Activated T-cell treated with anti-CD3 and anti-CD28 coated beads for 48 hours (primary cell): ENCODE results near the gene ASAP2.
A peak's percentile ranks its signal among the peaks of the same experiment; 100 is the strongest.

Source experiments
- DNase-seq: peaks from one replicate; pipeline ENCODE4 v3.0.0-alpha.2; 2020; ENCODE audit warnings: low read depth

Gene ASAP2

GRCh38 chr2:9327873-9328352, 121.3 kb downstream of the ASAP2 start:
- DNase-seq: no peak

DNA sequence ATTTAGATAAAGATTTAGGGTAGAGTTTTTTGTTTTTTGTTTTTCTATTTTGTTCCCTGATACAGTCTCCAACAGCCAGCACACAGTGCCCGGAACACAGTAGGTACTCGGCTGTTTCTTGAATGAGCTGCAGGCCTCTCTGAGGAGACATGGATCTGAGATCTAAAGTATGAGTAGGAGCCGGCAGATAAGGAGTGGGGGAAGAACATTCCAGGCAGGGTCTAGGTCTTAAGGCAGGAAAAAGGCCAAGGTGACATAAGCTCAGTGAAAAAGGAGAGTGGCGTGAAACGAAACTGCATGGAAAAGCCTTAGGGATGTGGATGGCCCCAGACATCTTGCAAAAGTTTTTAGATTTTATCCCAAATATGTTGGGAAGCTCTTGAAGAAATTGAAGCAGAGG, 122.3 kb downstream of the ASAP2 start:
- DNase-seq: no peak

- no peak for DNase-seq
Observed at GRCh38 chr2:9329497-9329896, 122.9 kb downstream of the ASAP2 start.

DNA sequence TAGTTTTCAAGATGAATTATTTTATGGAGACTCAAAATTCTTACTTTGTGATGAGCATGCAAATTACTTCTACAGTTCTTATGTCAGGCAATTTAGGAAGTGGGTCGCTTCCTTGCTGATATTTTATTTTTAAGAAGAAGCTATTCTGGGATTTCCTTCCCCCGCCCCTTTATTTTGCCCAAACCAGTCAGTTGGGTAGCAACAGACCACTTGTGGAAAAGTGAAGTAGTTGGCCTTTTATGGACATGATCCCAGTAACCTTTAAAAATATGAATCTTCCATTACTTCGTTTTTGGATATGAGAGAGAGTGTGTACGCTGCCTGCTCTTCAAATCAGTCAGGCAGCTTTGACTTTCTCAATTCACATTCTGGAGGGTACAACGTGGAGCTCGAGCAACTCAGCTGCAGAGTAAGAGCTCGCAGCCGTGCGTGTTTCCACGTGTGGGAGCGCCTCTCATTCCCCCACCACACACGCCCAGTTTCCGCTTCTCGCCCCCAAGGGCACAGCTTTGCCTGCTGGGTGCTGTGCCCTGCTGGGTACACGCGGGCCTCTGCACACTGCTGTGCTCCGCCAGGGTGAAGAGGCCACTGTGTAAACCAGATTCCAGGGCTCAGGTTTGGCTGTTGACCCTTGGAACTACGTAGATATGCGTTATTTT, 124.1 kb downstream of the ASAP2 start:
- DNase-seq: no peak

DNA sequence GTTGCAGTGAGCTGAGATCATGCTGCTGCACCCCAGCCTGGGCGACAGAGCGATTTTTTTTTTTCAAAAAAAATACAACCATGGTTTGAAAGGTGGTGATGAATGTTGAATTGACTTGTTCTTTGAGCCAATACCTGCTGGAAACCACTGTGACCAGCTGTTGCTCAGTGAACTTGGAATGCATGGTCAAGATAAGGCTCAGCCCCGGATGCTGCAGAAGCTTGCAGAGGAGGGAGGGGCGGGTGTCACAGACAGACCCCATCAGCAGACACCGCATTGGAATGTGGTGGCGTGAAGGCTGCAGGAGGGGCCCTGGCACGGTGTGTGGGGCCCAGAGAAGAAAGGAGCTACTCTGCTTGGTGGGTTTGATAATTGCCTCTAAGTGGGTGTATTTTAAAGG, 125.1 kb downstream of the ASAP2 start:
- DNase-seq: no peak

DNA sequence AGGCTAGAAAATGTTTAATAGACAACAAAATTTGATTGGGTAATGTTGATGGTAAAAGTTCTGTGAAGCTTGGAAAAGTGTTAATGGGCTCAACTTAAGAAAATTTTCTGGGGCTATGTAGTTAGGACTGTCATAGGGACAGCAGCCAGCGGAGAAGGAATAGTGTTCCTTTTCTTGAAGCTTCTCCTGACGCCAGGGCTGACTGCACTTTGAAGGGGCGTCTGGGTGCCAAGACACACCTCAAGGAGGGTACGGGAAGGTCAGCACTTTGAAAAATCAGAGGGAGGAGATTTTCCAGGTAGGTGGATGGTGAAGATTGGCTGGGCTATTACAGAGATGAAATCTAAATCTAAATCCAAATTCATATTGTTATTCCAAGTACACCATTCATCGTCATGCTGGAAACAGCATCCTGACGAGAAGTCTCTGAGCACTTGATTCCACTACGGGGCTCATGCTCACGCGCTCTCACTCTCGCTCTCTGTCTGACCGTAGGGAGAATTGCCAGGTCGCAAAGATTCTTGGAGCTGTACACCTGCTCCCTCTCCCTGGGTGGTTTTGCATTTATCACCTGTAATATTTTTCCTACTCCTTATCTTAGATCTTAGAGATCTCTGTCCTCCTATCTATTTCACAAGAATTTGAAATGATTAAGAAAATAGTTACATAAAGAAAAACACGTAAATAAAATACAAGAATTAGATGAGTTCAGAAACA, 125.7 kb downstream of the ASAP2 start:
- no peak for DNase-seq

DNA sequence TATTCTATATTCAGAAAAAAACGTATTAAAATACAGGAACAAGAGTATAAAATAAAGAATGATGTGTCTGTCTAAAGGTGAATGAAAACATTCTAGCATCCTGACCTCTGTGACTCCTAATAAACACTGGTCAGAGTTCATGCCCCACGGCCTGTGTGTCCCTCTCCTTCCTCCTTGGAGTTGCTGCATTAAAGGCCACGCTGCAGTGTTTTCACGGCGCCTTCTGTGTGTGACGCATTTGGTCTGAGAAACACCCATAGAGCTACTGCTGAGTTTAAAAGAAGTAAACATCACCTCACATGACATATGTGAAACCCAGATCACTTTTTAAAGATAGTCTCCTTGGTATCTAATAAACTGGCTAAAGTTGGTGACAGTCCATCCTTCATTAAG, 126.2 kb downstream of the ASAP2 start:
- DNase-seq: no peak

DNA sequence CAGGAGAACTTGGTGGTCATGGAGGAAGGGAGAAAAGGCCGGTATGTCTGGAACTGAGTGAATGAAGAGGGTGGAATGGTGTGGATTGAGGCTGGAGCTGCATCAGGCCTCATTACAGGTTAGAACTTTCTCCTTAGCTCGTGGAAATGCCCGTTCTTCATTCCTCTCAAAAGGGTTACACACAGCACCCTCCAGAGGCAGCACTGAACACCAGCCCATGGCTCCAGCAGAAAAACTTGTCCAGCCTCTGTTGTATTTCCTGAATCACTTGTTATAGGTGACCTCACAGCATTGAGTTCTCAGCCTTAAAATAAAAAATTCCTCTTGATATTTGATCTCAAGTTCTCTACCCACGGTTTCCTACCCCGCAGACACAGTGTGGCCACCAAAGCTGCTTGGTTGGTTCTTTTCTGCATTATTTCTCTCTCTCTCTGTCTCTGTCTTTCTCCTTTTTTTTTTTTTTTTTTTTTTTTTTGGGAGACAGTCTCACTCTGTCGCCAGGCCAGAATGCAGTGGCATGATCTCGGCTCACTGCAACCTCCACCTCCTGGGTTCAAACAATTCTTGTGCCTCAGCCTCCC, 127.1 kb downstream of the ASAP2 start:
- DNase-seq: no peak

DNA sequence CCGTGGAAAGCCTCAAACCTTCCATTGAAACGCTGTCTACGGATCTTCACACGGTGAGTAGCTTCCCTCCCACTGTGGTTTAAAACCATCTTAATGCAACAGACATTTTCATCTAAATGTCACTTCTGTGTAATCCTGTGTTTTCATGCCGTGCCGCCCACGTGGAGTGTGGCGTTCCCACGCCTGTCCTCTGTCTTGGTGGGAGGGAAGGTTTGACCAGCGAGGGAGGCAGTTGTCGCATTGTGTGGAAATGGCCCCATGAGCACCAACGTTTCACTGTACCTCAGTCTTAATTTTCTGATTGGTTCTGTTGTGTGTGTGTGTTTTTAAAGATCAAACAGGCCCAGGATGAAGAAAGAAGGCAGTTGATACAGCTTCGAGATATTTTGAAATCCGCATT, 128.1 kb downstream of the ASAP2 start:
- no peak for DNase-seq

- no peak for DNase-seq
Observed at GRCh38 chr2:9335322-9335832, 128.8 kb downstream of the ASAP2 start.

DNA sequence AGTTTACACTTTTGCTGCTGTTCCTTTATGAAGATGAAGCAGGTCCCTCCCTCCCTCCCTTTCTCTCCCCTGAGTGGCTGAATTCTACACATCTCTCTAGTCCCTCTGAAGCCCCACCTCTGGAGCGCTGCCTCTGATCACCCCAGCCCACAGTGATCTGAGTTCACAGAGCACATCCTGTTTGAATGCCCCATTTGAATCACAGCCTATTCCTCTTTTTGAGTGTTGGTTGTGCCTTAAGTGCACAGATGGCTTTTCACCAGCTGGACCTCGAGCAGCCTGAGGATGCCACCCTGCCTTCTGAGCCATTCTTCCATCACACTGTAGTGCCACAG, 129.6 kb downstream of the ASAP2 start:
- DNase-seq: peak; percentile 9

DNA sequence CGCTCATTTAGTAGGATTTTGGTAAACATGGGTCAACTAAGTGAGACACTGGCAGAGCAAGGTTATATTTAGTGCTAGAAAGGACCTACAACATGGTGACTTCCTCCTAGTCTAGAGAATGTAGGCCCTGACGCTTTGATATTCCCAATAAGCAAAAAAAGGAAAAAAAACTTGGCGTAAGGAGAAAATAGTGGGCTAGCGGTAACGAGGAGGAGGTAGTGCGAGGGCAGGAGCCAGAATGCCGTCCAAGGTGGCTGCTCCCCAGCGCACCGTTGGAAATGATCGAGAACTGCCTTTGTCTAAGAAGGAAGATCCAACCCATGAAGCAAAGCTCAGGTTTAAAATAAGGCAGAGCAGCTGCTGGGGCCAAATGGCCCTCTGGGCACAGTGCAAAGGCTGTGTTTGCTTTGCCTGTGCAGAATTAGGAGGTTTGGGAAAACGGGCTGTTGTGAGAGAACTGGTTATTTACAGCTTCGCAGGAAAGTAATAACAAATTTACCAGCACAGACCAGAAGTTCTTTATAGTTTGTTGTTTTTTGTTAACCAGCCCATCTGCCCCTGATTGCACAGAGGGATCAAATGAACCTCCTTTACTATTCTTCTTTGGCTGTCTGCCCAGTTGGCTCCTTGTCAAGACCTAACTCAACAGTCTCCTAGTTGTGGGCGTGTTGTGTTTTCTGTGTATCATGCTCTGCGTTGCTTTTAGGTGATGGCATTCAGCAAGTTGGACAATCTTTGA, 130.1 kb downstream of the ASAP2 start:
- no peak for DNase-seq

- DNase-seq: no peak
Observed at GRCh38 chr2:9337901-9338300, 131.3 kb downstream of the ASAP2 start.

DNA sequence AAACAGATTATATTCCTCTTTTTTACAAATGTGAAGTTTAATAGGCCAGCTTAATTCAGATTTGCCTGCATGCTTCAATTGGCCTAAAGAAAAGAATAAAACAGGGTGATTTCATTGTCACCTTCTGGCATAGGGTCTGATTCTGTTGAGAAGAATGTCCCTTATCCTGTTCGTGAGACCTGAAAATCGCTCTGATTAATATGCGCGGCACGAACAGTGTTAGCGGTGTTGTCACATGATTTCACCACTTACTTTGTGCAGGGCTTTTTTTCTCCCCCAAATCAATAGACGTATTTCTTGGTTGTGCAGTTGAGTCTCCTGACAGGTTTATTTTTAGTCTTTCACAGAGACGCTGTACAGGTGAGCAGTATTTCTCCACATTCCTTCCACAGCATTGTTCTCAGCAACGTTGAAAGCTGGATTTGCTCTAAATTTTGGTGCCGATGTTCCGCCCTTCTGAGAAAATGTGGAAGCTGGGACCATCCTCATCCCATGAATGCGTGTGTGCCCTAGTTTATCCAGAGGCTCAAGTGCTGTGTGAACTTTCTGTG, 134.8 kb downstream of the ASAP2 start:
- DNase-seq: no peak

DNA sequence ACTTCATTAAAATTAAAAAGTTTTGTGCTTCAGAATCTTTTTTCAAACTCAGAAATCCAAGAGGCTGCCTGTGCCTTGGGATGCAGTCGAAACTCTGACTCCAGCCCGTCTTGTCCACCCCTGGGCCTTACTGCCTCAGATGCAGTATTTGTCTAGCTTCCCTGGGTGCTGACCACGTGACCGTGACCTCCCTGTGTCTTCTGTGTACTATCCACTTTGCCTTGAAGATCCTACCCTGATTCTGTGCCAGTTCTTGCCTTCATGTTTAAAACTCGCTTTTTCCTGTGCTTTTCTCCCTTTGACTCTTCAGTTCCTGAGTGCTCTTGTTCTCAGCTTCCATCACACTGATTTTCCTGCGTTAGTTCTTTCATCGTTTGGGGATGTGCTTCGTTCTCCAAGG, 136.0 kb downstream of the ASAP2 start:
- DNase-seq: no peak

DNA sequence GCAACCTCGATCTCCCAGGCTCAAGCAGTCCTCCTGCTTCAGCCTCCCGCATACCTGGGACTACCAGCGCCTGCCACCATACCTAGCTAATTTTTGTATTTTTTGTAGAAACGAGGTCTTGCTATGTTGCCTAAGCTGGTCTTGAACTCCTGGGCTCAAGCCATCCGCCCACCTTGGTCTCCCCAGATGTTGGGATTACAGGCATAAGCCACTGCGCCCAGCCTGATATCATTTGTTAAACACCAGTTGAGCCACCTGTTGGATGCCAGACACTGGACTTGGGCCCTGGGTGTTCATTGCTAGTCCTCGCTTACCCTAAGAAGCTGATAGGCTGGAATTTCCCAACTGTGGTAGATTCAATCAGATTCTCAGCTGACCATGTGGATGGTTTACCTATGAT, 136.9 kb downstream of the ASAP2 start:
- DNase-seq: no peak

- no peak for DNase-seq
Observed at GRCh38 chr2:9344434-9344833, 137.8 kb downstream of the ASAP2 start.

- DNase-seq: no peak
Observed at GRCh38 chr2:9345343-9345742, 138.7 kb downstream of the ASAP2 start.

- no peak for DNase-seq
Observed at GRCh38 chr2:9345997-9346396, 139.4 kb downstream of the ASAP2 start.

DNA sequence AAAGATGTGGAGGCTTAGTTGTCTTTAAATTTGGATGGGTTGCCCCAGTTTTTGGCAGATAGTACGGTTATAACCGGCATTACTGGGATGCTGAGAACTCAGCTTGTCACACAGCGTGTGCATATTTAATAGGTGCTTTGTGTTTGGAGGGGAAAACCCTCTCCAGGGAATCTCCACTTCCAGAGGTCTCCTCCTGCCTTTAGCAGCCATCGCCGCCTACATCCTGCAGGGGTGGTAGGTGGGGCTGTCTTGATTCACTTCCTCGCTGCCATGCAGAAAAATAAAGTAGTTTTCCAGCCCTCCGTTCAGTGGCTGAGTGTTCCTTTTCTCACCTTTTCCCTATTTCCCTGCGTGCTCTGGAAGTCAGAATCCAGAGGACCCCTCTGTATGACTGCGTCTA, 140.3 kb downstream of the ASAP2 start:
- no peak for DNase-seq

DNA sequence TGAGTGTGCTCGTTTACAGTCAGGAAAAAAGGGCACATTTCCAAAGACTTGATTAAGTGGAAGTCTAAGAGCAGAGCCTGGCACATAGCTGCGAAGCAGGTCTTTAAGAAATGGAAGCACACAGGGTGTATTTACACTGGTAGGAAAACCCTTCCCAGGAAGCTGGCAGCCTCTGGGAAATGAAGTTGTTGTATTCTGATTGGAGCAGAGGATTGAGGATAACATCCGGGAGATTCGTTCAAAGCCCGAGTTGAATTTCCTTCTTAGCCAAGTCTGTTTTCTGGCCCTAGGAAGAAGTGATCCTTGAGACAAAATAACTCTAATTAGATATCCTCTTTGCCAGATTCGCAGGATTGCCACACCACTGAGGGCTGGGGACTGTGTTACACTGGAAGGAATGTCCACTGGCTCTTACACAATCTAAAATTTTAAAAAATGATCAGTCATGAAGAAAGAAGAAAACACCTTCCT, 140.8 kb downstream of the ASAP2 start:
- no peak for DNase-seq

GRCh38 chr2:9354318-9354717, 147.7 kb downstream of the ASAP2 start:
- DNase-seq: no peak
